ENCODE measurements around the gene TTLL3. TPM values are rescaled to one million over a fixed set of nuclear protein-coding genes. Genes with fewer than 3 reads are reported as not detected.

The TTLL3 gene
- total and polyA plus RNA-seq, 2 of the 4 experiments (the other 2 are of a cell fraction): 6.8 to 43.4 TPM

DNA sequence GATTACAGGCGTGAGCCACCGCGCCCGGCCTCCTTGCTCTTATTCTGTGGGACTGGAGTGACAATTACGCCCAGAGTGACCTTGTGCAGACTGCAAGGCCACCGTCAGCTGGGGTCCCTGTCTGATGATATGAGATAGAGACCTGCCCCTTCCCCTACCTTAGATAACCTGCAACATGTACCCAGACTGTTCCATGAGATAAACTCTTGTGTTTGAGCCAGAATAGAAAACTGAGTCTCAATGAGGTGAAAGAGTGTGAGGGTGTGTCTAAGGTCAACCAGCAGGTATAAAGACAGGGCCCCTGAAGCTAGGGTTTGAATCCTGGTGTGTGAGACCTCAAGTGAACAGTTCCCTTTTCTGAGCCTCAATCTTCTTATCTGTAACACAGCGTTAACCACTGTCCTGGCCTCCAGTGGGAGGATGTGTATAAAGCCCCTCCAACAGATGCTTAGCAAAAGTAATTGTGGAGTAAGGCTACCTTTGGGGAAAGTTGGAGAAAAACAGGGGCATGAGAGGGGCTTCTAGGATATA is 23.8 kb upstream of the TTLL3 start:
- no TSS peak for BruUV-seq (replicated peaks)
- POLR2A ChIA-PET (ENCODE audit: unreplicated experiment): no interaction called here

More for the DNA sequence above, 23.8 kb upstream of the TTLL3 start:
- Histone ChIP-seq H2BK15ac (ENCODE audit: low read depth, low read length) (no peak overlapping the region), H3K18ac (ENCODE audit: low read depth, low read length) (no peak overlapping the region), H3K4me1 (ENCODE audit: control insufficient read depth, insufficient read depth, low read length) (peaks cover 3% of the 10 kb centered on the region; the same call in 1 of the 2 replicates), H2AFZ (replicated peaks; ENCODE audit: low read length, poor library complexity) (no peak overlapping the region), H4K8ac (ENCODE audit: low read depth in 2 of 2, low read length in 2 of 2) (no peak overlapping the region), H2BK20ac (ENCODE audit: low read depth, low read length) (no peak overlapping the region), H2BK120ac (ENCODE audit: low read depth, low read length) (no peak overlapping the region), H3K27me3 (ENCODE audit: control insufficient read depth, insufficient read depth, low read length) (no peaks in the 10 kb centered on the region), H2BK5ac (ENCODE audit: low read depth, low read length, poor library complexity, severe bottlenecking) (no peak overlapping the region), H3K56ac (ENCODE audit: extremely low read depth, insufficient read depth, low read length) (no peak overlapping the region), H3K36me3 (ENCODE audit: control insufficient read depth, insufficient read depth, low read length) (peaks cover 49% of the 10 kb centered on the region), H3K23ac (ENCODE audit: low read depth, low read length) (no peak overlapping the region), H2AK9ac (replicated peaks; ENCODE audit: low read depth, low read length, poor library complexity) (no peak overlapping the region), H4K91ac (ENCODE audit: insufficient read depth, low read depth, low read length) (no peak overlapping the region), H3K9me1 (ENCODE audit: insufficient read depth, low read length) (peaks cover 9% of the 10 kb centered on the region), H4K5ac (ENCODE audit: low read depth, low read length) (no peak overlapping the region), H3K9ac (ENCODE audit: low read depth, low read length) (no peak overlapping the region), H3K9me3 (ENCODE audit: control insufficient read depth, insufficient read depth, low read length) (no peaks in the 10 kb centered on the region), H3K79me1 (ENCODE audit: low read depth in 1 of 2, low read length in 2 of 2) (peaks cover 20 to 21% of the 10 kb centered on the region in 2 experiments), H3K14ac (replicated peaks; ENCODE audit: low read depth, low read length) (no peak overlapping the region), H3K4ac (ENCODE audit: low read depth, low read length) (no peak overlapping the region), H4K20me1 (ENCODE audit: insufficient read depth, low read length) (no peaks in the 10 kb centered on the region), H3K4me2 (ENCODE audit: low read depth, low read length) (no peak overlapping the region), H3K4me3 (ENCODE audit: insufficient read depth, low read depth, low read length) (no peak overlapping the region), H3K27ac (ENCODE audit: insufficient read depth, low read length) (no peak overlapping the region), H2AK5ac (ENCODE audit: low read depth, low read length) (no peak overlapping the region)
- dilution Hi-C loops (cut with HindIII; ENCODE audit: low sequenced_read_pairs, unreplicated experiment) (no loop called here), intact Hi-C loops (cut with micrococcal nuclease) (no loop called here), in situ Hi-C loops (cut with MboI; ENCODE audit: low sequenced_read_pairs) (no loop called here)
- TF ChIP-seq, protein P1, sequence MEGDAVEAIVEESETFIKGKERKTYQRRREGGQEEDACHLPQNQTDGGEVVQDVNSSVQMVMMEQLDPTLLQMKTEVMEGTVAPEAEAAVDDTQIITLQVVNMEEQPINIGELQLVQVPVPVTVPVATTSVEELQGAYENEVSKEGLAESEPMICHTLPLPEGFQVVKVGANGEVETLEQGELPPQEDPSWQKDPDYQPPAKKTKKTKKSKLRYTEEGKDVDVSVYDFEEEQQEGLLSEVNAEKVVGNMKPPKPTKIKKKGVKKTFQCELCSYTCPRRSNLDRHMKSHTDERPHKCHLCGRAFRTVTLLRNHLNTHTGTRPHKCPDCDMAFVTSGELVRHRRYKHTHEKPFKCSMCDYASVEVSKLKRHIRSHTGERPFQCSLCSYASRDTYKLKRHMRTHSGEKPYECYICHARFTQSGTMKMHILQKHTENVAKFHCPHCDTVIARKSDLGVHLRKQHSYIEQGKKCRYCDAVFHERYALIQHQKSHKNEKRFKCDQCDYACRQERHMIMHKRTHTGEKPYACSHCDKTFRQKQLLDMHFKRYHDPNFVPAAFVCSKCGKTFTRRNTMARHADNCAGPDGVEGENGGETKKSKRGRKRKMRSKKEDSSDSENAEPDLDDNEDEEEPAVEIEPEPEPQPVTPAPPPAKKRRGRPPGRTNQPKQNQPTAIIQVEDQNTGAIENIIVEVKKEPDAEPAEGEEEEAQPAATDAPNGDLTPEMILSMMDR (conservative IDR thresholded peaks at IDR 0.05; ENCODE audit: low read depth, low read length): no peak
- no peak for TF ChIP-seq BHLHE40 (IDR thresholded peaks at IDR 0.05; ENCODE audit: low read depth, low read length)
- no peak for TF ChIP-seq CEBPB (IDR thresholded peaks at IDR 0.05; ENCODE audit: low read depth, low read length)
- no peak for TF ChIP-seq RFX5 (IDR thresholded peaks at IDR 0.05; ENCODE audit: low read depth, low read length)
- TF ChIP-seq MXI1 (IDR thresholded peaks at IDR 0.05; ENCODE audit: borderline replicate concordance, low read depth, low read length): no peak
- no peak for TF ChIP-seq POLR2A (IDR thresholded peaks at IDR 0.05; ENCODE audit: low read depth, low read length)
- no peak for TF ChIP-seq USF2 (IDR thresholded peaks at IDR 0.05; ENCODE audit: low read depth, low read length)
- TF ChIP-seq FOS (IDR thresholded peaks at IDR 0.05; ENCODE audit: low read depth, low read length): no peak
- TF ChIP-seq SMC3 (IDR thresholded peaks at IDR 0.05; ENCODE audit: low read depth, low read length): no peak
- TF ChIP-seq RCOR1 (IDR thresholded peaks at IDR 0.05; ENCODE audit: insufficient replicate concordance, low read length): no peak
- no peak for TF ChIP-seq NFE2L2 (IDR thresholded peaks at IDR 0.05; ENCODE audit: low read depth, low read length)
- TF ChIP-seq MAFK (IDR thresholded peaks at IDR 0.05; ENCODE audit: low read depth, low read length): no peak
- no peak for DNase-seq
- ATAC-seq (ENCODE audit: low read depth): no peak
- CTCF ChIA-PET: no interaction called here
- no CpG with 5 or more reads among the region's 7 CpGs for WGBS, 2 experiments (ENCODE audit: extremely low coverage in 2 of 2, insufficient read length in 1 of 2)
